ENCODE measurements around the gene XYLT1. TPM values are rescaled to one million over a fixed set of nuclear protein-coding genes. Genes with fewer than 3 reads are reported as not detected.

The XYLT1 gene
- total and polyA plus RNA-seq, 7 donors = 0.67 to 2.5 (median 1.7) TPM

DNA sequence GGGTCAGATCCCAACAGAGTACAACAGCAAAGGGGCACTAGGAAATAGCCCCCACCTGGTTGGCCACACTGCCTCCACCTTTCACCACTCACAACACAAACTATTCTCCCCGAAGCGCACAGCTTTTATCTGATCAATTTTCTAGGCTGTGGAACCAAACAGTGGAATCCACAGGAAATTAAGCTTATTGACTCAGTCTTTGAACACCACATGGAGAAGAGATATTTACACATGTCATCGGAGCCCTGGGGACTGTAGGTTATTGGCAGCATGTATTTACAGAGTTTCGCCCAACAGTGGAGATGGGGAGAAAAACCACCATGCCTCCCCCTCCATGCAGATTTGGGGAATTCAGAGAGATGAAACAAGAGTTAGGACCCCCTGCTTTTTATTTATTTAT is 154.8 kb downstream of the XYLT1 start:
- WGBS, 3 donors = 92 to 94% (median 93%) methylated on average over 4 of the region's 4 CpGs
- Histone ChIP-seq H3K36me3 (ENCODE audit: insufficient read depth in 1 of 2, low read depth in 1 of 2) (no peaks in the 10 kb centered on the region), H3K27ac (no peak overlapping the region), H3K9me3 (no peaks in the 10 kb centered on the region), H3K27me3 (ENCODE audit: insufficient read depth in 3 of 3, low read length in 2 of 3) (no peaks in the 10 kb centered on the region), H3K4me3 (no peak overlapping the region), H3K4me1 (no peaks in the 10 kb centered on the region)
- DNase-seq (no peak), ATAC-seq (no peak)
- intact Hi-C loops (cut with DNase I) = no loop called here
- TF ChIP-seq, protein P1, sequence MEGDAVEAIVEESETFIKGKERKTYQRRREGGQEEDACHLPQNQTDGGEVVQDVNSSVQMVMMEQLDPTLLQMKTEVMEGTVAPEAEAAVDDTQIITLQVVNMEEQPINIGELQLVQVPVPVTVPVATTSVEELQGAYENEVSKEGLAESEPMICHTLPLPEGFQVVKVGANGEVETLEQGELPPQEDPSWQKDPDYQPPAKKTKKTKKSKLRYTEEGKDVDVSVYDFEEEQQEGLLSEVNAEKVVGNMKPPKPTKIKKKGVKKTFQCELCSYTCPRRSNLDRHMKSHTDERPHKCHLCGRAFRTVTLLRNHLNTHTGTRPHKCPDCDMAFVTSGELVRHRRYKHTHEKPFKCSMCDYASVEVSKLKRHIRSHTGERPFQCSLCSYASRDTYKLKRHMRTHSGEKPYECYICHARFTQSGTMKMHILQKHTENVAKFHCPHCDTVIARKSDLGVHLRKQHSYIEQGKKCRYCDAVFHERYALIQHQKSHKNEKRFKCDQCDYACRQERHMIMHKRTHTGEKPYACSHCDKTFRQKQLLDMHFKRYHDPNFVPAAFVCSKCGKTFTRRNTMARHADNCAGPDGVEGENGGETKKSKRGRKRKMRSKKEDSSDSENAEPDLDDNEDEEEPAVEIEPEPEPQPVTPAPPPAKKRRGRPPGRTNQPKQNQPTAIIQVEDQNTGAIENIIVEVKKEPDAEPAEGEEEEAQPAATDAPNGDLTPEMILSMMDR (IDR thresholded peaks at IDR 0.05) = no peak

DNA sequence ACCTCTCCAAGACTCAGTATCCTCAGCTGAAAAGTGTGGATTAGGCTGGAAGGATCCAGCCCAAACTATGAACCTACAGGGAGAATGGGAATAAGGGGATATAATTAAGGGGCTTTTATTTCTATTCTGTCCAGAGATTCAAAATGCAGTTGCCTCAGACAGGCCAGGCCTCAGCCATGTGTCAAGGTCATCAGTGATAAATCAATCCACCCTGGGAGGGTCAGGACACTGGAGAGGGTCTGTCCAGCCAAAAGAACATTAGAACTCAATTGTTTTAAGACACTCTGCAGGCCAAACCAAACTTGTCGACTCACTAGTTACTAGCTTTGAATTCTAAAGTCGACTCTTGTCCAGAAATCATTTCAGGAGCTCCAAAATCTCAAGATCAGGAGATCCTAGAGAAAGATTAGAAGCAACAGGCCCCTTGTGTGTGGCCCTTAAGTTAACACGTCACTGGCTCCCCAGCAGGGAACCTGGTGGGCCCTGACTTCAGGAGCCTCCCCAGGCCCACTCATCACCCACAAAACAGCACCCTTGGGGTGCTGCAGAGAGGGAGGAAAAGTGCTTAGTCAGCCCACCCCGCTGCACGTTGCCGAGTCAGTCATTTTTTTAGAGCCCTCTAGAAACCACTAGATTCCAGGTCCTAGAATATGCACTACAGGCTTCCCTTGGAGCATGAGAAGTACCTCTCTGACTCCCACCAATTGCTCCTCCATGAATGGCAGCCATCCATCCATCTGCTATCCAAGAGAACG is 156.8 kb downstream of the XYLT1 start:
- H3K27ac ChIP-seq = no peak overlapping the region
- WGBS, 3 donors = 77 to 83% (median 79%) methylated on average over 7 of the region's 7 CpGs
- ATAC-seq = no peak
- no peaks in the 10 kb centered on the region for H3K27me3 ChIP-seq (ENCODE audit: insufficient read depth in 3 of 3, low read length in 2 of 3)
- no peak overlapping the region for H3K4me3 ChIP-seq
- DNase-seq = no peak
- intact Hi-C loops (cut with DNase I) = no loop called here
- no peaks in the 10 kb centered on the region for H3K4me1 ChIP-seq
- TF ChIP-seq, protein P1 (IDR thresholded peaks at IDR 0.05) = no peak
- H3K36me3 ChIP-seq (ENCODE audit: insufficient read depth in 1 of 2, low read depth in 1 of 2) = no peaks in the 10 kb centered on the region
- H3K9me3 ChIP-seq = no peaks in the 10 kb centered on the region

GRCh38 chr16:17313085-17313611 is 157.6 kb downstream of the XYLT1 start:
- WGBS, 3 donors = 21 to 51% (median 38%) methylated on average over 4 of the region's 4 CpGs
- H3K27ac ChIP-seq = no peak overlapping the region
- intact Hi-C loops (cut with DNase I) = no loop called here

DNA sequence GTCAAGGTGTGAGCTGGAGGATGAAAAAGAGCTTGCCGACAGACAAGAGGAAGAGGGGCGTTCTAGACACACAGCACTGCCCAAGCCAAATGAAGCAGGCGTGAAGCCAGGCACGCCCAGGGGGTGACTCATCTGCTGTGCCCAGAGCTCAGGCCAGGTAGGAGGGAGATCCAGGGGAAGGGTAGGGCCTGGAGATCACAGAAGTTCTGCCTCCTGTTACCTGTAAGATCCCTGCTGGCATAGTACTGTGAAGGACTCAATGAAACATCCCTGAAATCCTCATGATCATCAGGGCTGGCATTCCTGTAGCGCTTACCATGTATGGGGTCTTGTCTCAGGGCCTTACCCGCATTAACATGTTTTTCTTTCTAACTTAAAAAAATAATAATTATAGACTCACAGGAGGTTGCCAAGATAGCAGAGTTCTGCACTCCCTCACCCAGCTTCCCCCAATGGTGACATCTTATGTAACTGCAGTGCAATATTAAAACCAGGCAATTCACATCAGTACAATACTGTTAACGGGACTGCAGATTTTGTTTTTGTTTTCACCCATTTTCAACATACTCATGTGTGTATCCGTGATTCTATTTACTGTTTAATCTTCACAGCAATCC is 158.6 kb downstream of the XYLT1 start:
- H3K27ac ChIP-seq = no peak overlapping the region
- H3K9me3 ChIP-seq = no peaks in the 10 kb centered on the region
- H3K36me3 ChIP-seq (ENCODE audit: insufficient read depth in 1 of 2, low read depth in 1 of 2) = no peaks in the 10 kb centered on the region
- intact Hi-C loops (cut with DNase I) = no loop called here
- H3K27me3 ChIP-seq (ENCODE audit: insufficient read depth in 3 of 3, low read length in 2 of 3) = no peaks in the 10 kb centered on the region
- TF ChIP-seq, protein P1 (IDR thresholded peaks at IDR 0.05) = no peak
- WGBS, 3 donors = 80 to 89% (median 86%) methylated on average over 8 of the region's 8 CpGs
- H3K4me1 ChIP-seq = no peaks in the 10 kb centered on the region
- no peak overlapping the region for H3K4me3 ChIP-seq
- ATAC-seq = peak in 1 of 4 donors; percentile 40
- no peak for DNase-seq

More at GRCh38 chr16:17313085-17313611, 157.6 kb downstream of the XYLT1 start:
- Histone ChIP-seq H3K27me3 (ENCODE audit: insufficient read depth in 3 of 3, low read length in 2 of 3) (no peaks in the 10 kb centered on the region), H3K36me3 (ENCODE audit: insufficient read depth in 1 of 2, low read depth in 1 of 2) (no peaks in the 10 kb centered on the region), H3K4me3 (no peak overlapping the region), H3K4me1 (no peaks in the 10 kb centered on the region), H3K9me3 (no peaks in the 10 kb centered on the region)
- DNase-seq = peak in 1 of 2 donors; percentile 37
- TF ChIP-seq, protein P1 (IDR thresholded peaks at IDR 0.05) = no peak
- ATAC-seq = peak in 1 of 4 donors; percentile 48

Measured in psoas muscle (tissue), 8 donors.